H54 (cell line): ENCODE measurements around the gene EPHB6.

Source experiments
- DNase-seq: peaks from one replicate; pipeline ENCODE4 v3.0.0; 2011; ENCODE audit warnings: low spot score, mixed read lengths; ENCODE audit not compliant: insufficient read length
- FAIRE-seq: peaks from 3 replicates; lab custom pipeline; 2011; peaks lifted over from hg19 to GRCh38; lab: Jason Lieb, UNC
- POLR2A ChIP-seq: IDR thresholded peaks from 2 replicates; pipeline ENCODE4 v1.6.1; 2011; ENCODE audit warnings: low read depth, mild to moderate bottlenecking, low read length

The EPHB6 gene

DNA sequence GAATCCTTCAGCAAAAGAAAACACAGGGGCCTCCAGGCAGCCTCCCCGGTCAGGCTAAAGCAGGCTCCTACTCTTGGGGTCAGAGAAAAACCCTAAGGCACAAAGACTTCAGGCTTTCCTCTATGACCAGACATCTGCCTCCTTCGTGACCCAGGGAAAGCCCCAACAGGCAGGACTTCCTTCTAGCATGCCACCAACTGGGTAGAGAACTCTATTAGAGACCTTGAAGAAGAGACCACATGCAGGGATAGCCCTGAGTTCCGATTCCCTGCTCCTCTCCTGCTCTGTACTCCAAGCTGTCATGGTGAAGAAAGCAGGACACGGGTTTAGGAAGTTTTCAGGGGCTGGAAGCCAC lies 29.4 kb downstream of the EPHB6 start:
- DNase-seq (no peak), FAIRE-seq (no peak)
- no peak for TF ChIP-seq POLR2A

DNA sequence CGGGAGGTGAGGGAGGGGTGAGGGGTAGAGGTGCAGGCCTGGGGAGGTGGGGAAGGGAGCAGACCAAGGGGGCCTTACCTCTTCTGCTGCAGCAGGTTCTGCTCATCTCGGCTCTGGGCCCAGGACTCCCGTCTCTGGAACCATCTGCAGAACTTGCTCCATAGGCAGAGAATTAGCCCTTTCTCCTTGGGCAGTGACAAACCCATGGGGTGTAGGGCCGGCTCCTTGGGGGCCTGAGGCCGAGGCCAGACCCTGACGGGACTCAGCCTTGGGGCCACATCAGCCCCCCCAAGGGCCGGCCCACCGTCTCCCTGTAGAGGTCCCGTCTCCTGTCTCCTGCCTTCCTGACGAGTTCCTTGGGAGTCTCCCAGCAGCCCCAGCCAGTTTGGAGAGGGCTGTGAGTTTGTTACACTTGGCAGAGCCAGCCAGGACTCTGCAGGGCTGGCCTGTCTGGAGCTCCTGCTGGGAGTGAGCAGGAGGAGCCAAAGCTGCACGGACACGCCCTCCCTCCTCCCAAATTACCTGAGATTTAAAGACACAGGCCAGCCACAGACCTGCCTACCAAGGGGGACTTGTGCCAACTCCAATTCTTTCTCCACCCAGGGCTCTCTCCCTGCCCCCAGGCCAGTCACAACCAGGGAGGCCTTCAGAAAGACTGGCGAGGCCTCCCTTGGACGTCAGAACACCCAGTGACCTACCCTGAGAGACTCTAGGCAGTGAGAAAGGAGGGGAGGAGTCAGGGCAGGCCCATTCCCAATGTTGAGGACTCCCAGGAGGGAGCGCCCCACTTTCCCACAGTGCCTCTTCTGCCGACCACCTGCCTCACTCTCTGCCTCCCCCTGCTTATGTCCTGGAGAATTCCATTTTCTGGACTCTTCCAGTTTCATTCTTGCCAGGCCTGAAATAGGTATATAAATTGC lies 30.7 kb downstream of the EPHB6 start, which contains the start of gene TRPV6:
Gene TRPV6 (minus strand): TSS at position 435 of the 920 bp plus-strand sequence.
- no peak for TF ChIP-seq POLR2A
- DNase-seq, result no peak
- no peak for FAIRE-seq

DNA sequence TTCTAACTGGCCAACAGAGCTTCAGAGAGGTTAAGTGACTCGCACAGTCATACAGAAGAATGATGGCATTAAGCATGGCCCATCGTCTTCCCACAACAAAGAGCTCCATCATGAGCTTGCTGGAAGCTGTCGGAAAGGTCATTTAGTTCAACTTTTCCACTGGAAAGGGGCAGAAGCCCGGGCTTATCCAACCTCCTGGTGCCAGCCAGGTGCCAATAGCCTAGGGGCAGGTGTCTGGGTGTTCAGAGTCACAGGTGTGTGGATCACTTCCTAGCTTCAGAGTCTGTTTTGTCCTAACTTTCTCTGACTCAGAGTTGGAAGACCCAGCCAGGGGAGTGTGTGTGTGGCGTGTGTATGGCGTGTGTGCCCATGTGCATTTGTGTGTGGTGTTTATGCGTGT lies 32.0 kb downstream of the EPHB6 start:
- FAIRE-seq, result no peak
- TF ChIP-seq POLR2A, result no peak
- no peak for DNase-seq

DNA sequence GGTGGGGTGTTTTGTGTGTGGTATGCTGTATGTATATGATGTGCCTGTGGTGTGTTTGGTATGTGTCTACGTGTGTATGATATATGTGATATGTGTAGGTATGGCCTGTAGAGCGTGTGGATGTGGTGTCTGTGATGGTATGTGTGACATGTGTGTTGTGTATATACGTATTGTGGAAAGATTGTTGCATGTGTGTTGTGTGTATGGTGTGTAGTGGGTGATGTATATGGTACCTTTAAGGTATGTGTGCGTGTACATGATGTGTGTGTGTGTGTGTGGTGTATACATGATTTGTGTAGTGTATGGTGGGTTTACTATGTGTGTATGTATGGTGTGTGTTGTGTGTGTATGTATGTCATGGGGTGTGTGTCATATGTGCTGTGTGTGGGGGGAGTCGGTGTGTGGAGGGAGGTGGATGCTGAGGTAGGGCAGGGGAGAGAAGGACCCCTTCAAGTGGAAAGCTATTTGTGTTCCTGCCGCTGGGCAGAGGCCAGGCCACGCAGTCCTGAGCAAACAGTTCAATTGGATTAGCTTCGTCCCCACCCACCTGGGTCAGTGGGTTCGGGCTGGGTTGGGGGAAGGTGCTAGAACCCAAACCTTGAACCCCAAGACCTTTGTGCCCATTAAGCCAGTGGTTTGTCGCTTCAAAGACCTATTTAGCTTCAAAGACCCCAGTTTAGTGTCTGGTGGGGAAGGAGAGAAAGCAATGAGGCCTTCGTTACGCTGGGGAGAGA lies 32.6 kb downstream of the EPHB6 start:
- TF ChIP-seq POLR2A, result no peak
- FAIRE-seq (no peak), DNase-seq (no peak)

DNA sequence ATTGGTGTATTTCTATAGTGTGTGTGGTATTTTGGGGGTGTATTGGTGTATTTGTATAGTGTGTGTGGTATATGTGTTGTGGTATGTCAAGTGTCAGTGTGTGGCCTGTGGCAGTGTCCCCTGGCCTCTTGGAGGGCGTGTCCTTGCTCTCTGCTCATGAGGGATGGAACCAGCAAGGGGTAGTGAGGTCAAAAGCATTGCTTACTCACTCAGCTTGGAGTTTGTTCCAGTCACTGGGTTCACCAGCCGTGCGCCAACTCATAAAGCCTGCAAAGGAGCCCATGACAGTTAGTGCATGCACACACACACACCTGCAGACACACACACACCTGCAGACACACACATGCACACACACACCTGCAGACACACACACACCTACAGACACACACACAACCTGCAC lies 34.9 kb downstream of the EPHB6 start:
- no peak for DNase-seq
- no peak for TF ChIP-seq POLR2A
- FAIRE-seq, result no peak

DNA sequence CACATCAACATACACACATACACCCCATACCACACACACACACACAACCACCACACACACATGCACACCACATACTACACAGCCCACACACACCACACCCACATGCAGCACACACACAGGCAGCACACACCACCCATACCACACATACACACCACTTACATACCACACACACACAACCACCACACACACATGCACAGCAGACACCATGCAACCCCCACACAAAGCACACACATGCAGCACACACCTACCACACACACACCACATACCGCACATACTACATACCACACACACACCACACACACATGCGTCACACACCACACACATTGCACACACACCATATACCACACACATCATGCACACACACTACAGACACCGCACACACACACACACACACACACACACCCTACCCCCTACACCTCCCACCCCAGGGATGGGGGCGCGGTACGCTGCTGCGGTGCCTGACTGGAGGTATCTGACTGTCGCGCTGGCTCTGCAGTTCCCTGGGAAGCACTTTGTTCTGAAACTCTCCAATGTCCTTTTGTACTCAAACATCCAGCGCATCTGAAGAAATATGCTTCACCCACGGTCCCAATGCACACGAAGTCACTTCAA lies 36.1 kb downstream of the EPHB6 start:
- FAIRE-seq (no peak), DNase-seq (no peak)
- TF ChIP-seq POLR2A, result no peak

DNA sequence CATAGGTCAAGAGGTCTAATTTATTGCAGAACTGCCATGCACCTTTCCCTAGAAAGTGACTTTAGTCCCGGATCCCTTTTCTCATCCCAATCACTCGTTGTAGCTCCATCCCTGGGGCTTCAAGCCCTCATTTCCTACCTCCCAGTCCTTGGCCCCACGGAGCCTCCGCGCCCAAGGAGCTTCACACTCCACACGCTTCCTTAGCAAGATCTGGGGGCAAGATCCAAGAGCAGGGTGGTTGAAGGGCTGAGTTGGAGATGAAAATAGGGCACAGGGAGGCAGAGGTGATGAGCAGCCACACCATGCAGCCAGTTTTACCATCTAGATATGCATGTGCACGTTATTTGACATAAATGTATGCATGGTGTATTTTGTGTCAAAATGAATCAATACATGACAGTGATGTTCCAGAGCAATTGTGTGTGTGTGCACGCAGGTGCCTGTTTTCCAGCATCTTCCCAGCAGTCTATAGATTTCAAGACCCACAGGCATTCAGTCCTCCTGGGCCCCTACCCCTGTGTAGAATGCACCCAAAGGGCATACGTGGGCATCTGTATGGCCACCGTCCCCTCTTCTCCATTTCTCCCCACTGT lies 36.7 kb downstream of the EPHB6 start:
- TF ChIP-seq POLR2A, result no peak
- DNase-seq (no peak), FAIRE-seq (no peak)

DNA sequence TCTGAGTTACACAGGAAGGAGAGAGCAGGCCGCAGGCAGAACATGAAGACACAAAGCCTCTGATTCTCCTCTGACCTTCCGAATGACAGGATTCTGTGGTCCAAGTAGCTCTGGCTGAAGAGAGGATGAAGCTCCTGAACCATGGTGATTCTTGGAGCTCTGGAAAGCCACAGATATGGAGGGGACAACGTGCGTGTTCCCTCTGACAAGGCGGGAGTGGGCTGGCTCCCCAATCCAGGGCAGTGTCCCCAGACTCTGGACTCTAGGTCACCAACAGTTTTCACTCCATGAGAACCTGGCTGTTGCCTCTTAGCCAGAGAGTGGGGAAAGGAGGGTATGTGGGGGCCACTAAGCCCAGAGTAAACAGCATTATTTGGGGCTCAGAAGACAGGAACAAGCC lies 38.1 kb downstream of the EPHB6 start:
- FAIRE-seq (no peak), DNase-seq (no peak)
- no peak for TF ChIP-seq POLR2A

DNA sequence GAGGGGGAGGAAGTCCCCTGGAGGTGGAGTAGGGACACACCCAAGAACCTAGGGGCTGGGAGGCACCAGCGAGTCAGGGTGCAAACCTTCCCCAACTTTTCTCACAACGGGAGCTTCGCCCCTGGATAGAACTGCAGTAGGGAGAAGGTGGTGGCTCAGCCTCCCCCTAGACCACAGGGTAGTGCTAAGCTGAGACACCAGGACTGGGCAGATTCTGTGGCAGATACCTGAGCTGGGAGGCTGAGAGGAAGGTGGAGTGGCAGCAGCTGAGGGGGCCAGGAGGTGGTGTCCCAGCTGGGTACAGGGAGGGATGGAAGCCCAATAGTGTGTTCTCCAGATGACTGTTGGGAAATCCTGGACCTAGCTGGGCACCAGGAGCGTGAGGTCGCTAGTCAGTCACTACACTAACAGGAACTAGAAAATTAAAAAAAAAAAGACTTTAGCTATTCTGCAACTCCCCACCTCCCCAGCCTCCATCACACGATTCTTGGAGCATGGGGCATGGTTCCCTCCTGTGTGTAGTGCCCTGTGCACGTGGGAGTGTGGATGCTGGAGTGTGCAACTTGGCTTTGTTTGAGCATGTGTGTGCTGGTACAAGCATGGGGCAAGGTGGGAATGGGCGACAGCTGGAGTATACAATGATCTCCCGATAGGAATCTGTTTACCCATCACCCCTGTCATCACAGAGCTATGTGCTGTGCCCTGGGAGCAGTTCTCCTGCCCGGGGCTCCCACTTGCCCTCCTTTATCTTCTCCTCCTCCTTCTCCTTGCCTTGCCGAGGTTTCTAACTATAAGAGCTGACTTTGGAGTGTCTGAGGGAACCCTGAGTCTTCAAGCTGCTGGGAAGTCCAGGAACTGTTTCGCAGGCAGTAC lies 39.5 kb downstream of the EPHB6 start:
- DNase-seq (no peak), FAIRE-seq (no peak)
- TF ChIP-seq POLR2A, result no peak

DNA sequence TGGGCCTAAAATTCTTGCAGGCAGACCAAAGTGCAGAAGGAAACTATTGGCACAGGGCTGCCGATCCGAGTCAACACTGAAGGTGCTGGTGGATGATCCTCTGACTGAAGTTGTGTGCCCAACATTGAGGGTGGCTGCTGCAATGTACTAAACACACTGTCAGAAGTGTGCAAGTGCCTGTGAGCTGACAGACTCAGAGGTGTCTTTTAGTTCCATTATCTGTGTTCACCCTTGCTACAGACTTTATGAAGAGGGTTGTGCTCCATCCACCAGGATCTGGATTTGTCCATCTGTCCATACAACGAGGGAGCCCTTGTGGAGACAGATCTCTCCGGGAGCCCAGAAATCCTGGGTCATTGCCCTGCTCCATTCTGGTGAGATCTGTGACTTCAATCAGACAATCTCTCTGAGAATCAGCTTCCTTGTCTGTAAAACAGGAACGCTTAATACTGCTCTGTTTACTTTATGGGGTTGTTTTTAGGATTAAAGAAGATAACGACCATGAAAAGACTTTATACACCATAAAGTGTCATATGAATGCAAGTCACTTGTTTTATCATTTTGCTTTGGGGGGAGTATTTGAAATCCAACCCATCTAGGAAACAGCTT lies 40.2 kb downstream of the EPHB6 start:
- DNase-seq (no peak), FAIRE-seq (no peak)

DNA sequence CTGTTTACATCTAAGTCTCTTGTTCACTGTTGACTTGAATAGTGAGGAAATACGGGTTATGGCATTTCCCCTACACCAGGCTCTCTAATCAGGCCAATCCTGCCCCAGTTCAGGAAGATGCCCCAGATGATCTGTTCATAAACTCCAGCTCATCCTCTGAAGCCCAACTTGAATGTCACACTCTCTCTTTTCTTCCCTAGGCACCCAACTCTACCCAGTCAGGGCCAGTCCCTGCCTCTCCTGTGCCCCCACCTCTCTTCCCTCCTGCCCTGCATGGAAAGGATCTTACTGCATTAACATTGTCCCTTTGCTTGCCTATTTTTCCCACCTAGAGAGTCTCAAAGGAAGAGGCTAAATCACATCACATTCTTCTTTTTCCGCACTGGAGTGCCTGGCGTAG lies 41.3 kb downstream of the EPHB6 start:
- FAIRE-seq, result no peak
- no peak for TF ChIP-seq POLR2A

More for the DNA sequence above, 40.2 kb downstream of the EPHB6 start:
- no peak for TF ChIP-seq POLR2A

DNA sequence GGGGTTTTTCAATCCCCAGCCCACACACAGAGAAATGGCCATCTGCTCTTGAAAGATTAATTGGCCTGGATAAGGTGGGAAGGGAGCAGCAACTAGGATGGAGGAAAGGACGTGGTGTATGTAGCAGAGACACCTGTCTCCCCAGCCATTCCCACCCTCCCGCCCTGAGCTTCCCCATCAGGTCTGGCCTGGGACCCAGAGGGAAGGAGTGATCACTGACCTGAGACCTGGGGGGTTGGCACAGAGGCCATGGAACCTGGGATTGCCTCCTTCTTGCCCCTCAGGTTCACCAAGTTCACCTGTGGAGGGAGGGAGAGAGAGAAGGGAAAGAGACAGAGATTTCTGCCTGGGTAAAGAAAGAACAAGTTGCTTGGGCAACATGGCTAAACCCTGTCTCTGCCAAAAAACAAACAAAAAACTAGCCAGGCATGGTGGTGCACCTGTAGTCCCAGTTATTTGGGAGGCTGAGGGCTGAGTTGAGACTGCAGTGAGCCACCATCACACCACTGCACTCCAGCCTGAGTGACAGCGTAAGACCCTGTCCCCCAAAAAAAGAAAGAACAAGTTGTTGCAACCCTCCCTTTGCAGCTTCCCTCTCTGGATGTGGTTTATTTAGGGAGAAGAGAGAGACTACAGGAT lies 42.0 kb downstream of the EPHB6 start:
- DNase-seq, result no peak
- FAIRE-seq, result no peak
- TF ChIP-seq POLR2A, result no peak

More for the DNA sequence above, 41.3 kb downstream of the EPHB6 start:
- DNase-seq, result no peak
